Activated naive CD4-positive, alpha-beta T cell treated with anti-CD3 and anti-CD28 coated beads, Interleukin-2, amount 50 U/mL, for 24 hours (primary cell): Measurements from ENCODE around the gene ACBD6.

Source experiments
- H3K27ac Mint-ChIP-seq: one replicate; pipeline ENCODE4 v1.8.0; 2021; ENCODE audit warnings: mild to moderate bottlenecking, mixed read lengths
- H3K27me3 Mint-ChIP-seq: one replicate; pipeline ENCODE4 v1.8.0; 2021; ENCODE audit warnings: mixed read lengths
- H3K36me3 Mint-ChIP-seq: one replicate; pipeline ENCODE4 v1.8.0; 2021; ENCODE audit warnings: mixed read lengths
- H3K4me1 Mint-ChIP-seq: one replicate; pipeline ENCODE4 v1.8.0; 2021; ENCODE audit warnings: mixed read lengths
- H3K4me3 Mint-ChIP-seq: one replicate; pipeline ENCODE4 v1.8.0; 2021; ENCODE audit warnings: mild to moderate bottlenecking, mixed read lengths
- H3K9me3 Mint-ChIP-seq: one replicate; pipeline ENCODE4 v1.8.0; 2021; ENCODE audit warnings: mixed read lengths

ACBD6 gene

DNA sequence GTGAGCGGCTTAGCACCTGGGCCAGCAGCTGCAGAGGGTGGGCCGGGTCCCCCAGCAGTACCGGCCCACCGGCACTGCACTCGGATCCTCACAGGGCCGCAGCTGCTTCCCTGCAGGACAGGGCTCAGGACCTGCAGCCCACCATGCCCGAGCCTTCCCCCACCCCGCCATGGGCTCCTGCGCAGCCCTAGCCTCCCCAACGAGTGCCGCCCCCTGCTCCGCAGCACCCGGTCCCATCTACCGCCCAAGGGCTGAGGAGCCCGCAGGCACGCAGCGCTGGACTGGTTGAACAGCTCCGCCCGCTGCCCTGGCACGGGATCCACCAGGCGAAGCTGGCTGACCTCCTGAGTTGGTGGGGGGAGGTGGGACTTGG, 6.3 kb upstream of the ACBD6 start:
- no peaks in the 10 kb centered on the region for H3K36me3 Mint-ChIP-seq
- peaks cover 11% of the 10 kb centered on the region for H3K4me1 Mint-ChIP-seq
- no peak overlapping the region for H3K4me3 Mint-ChIP-seq
- H3K9me3 Mint-ChIP-seq, result no peaks in the 10 kb centered on the region
- H3K27me3 Mint-ChIP-seq, result peaks cover 2% of the 10 kb centered on the region
- H3K27ac Mint-ChIP-seq, result no peak overlapping the region

DNA sequence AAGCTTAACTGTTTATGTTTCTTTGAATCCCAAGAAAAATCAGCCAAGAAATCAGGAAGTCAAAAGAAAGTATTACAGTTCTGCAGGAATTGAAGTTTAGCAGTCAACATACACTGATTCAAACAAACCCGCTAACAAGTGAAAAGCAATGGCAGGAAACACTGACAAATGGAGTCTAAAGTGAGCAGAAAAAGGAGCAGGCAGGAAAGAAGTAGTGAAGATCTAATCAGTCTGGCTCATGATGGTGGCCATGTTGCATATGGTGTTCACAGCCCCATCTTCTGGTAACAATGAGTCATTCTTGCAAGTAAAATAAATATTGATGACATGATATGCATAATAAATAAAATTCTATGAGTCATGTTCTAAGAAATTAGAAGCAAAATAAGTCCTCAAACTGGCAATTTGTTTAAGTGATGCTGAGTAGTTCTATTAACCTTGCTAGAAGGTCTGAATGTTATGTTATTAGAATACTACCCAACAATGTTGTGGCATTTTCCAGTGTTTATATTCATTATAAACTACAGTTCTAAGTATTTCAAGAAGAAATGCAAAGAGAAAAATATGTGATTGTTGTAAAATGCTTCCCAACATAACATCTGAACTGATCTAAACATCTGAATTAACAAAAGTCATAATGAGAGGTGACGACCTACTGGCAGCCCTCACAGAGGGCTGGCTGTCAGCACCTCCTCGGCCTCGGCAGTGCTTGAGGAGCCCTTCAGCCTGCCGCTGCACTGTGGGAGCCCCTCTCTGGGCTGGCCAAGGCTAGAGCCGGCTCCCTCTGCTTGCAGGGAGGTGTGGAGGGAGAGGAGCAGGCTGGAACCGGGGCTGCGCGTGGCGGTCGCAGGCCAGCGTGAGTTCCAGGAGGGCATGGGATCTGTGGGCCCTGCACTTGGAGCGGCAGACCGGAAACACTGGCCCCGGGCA, 5.7 kb upstream of the ACBD6 start:
- no peaks in the 10 kb centered on the region for H3K9me3 Mint-ChIP-seq
- peaks cover 17% of the 10 kb centered on the region for H3K4me1 Mint-ChIP-seq
- no peaks in the 10 kb centered on the region for H3K36me3 Mint-ChIP-seq
- H3K27me3 Mint-ChIP-seq, result peaks cover 2% of the 10 kb centered on the region
- H3K4me3 Mint-ChIP-seq, result no peak overlapping the region
- H3K27ac Mint-ChIP-seq, result peak overlapping the region; percentile 9

GRCh38 chr1:180505732-180506335, 3.5 kb upstream of the ACBD6 start:
- Mint-ChIP-seq H3K27me3 (no peaks in the 10 kb centered on the region), H3K4me1 (peaks cover 29% of the 10 kb centered on the region), H3K9me3 (no peaks in the 10 kb centered on the region), H3K27ac (no peak overlapping the region), H3K36me3 (peaks cover 2% of the 10 kb centered on the region), H3K4me3 (no peak overlapping the region)

GRCh38 chr1:180504186-180504585, 1.8 kb upstream of the ACBD6 start:
- peaks cover 33% of the 10 kb centered on the region for H3K4me1 Mint-ChIP-seq
- H3K36me3 Mint-ChIP-seq, result peaks cover 3% of the 10 kb centered on the region
- peak overlapping the region; percentile 23 for H3K27ac Mint-ChIP-seq
- H3K4me3 Mint-ChIP-seq, result no peak overlapping the region
- no peaks in the 10 kb centered on the region for H3K9me3 Mint-ChIP-seq
- H3K27me3 Mint-ChIP-seq, result no peaks in the 10 kb centered on the region

DNA sequence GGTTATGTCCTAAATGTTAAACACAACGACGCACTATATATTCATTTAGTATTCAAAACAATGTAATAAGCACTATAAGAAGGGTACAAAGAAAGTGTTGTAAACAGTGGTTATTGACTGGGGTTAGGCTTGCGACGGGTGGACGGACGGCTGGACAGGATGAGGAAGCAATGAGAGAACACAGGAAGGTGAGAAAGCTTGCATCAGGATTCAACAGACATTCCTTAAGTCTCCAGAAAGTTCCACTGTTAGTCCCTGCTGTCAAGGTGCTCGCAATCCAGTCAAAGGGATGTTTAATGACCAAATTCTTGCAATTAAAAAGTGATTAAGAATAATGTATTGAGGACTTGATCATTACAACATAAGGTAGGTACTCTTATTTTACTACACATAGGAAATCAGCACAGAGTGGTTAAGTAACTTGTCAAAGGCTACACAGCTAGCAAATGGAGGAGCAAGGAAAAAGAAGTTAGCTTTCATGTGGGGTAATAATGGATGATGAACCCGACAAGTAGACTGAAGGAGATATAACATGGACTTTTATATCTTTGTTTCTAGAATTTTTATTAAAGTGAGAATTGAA, 994 bp upstream of the ACBD6 start:
- peaks cover 5% of the 10 kb centered on the region for H3K36me3 Mint-ChIP-seq
- H3K4me3 Mint-ChIP-seq, result peak overlapping the region; percentile 97
- no peaks in the 10 kb centered on the region for H3K27me3 Mint-ChIP-seq
- H3K9me3 Mint-ChIP-seq, result no peaks in the 10 kb centered on the region
- peak overlapping the region; percentile 98 for H3K27ac Mint-ChIP-seq
- peaks cover 36% of the 10 kb centered on the region for H3K4me1 Mint-ChIP-seq

DNA sequence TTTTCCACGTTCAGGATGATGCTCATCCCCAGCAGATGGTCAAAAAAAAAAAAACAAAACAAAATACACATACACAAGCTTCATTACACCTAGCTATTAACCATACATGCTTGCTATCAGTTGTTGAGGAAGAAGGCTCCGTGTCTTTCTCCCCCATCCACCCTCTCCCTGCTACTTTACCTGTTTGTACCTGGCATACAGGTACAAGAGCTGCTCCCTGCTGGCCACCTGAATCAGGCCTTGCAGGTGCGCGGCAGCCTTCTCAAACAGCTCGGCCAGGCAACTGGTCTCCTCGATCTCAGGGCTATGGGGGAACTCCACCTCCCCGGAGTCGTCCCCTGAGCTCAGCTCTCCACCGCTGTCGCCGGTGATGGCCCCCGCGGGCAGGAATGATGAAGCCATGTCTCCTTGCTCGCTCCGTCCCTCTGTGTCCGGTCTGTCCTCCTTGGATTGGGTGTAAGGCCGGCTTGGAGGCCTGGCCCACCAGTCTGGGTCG, 464 bp downstream of the ACBD6 start:
- H3K27me3 Mint-ChIP-seq, result no peaks in the 10 kb centered on the region
- peak overlapping the region; percentile 97 for H3K27ac Mint-ChIP-seq
- peak overlapping the region; percentile 97 for H3K4me3 Mint-ChIP-seq
- H3K36me3 Mint-ChIP-seq, result peaks cover 5% of the 10 kb centered on the region
- H3K4me1 Mint-ChIP-seq, result peaks cover 39% of the 10 kb centered on the region
- H3K9me3 Mint-ChIP-seq, result no peaks in the 10 kb centered on the region

DNA sequence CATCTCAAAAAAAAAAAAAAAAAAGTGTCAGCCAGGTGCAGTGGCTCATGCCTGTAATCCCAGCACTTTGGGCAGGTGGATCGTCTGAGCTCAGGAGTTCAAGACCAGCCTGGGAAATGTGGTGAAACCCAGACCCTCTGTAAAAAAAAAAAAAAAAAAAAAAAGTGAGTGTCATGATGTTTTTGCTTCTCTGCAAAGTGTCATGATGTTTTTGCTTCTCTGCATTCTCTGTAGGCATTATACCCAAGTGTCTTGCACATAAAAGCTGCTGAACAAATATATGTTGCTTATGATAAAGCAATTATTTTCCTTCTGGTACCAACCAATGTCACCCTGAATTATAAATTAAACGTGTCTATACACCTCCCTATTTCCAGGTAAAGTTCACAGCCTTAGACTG, 1.7 kb downstream of the ACBD6 start:
- peak overlapping the region; percentile 81 for H3K27ac Mint-ChIP-seq
- peak overlapping the region; percentile 97 for H3K4me3 Mint-ChIP-seq
- H3K9me3 Mint-ChIP-seq, result no peaks in the 10 kb centered on the region

DNA sequence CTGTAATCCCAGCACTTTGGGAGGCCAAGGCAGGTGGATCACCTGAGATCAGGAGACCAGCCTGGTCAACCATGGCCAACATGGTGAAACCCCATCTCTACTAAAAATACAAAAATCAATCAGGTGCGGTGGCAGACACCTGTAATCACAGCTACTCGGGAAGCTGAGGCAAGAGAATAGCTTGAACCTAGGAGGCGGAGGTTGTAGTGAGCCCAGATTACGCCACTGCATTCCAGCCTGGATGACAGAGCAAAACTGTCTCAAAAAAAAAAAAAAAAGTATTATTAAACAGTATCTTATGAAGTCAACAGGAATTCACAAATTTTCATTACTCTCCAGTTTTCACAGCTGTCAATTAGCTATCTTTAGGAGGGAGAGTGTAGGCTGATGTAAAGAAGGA, 3.8 kb downstream of the ACBD6 start:
- H3K9me3 Mint-ChIP-seq, result no peaks in the 10 kb centered on the region
- H3K36me3 Mint-ChIP-seq, result peaks cover 9% of the 10 kb centered on the region
- H3K27ac Mint-ChIP-seq, result no peak overlapping the region
- H3K4me3 Mint-ChIP-seq, result no peak overlapping the region
- H3K4me1 Mint-ChIP-seq, result peaks cover 55% of the 10 kb centered on the region
- H3K27me3 Mint-ChIP-seq, result no peaks in the 10 kb centered on the region

More for the DNA sequence above, 1.7 kb downstream of the ACBD6 start:
- Mint-ChIP-seq H3K27me3 (no peaks in the 10 kb centered on the region), H3K4me1 (peaks cover 49% of the 10 kb centered on the region), H3K36me3 (peaks cover 8% of the 10 kb centered on the region)

GRCh38 chr1:180497826-180498225, 4.6 kb downstream of the ACBD6 start:
- Mint-ChIP-seq H3K27me3 (no peaks in the 10 kb centered on the region), H3K36me3 (peaks cover 12% of the 10 kb centered on the region), H3K9me3 (no peaks in the 10 kb centered on the region), H3K4me3 (no peak overlapping the region), H3K27ac (no peak overlapping the region), H3K4me1 (peaks cover 53% of the 10 kb centered on the region)

GRCh38 chr1:180494370-180494769, 8.0 kb downstream of the ACBD6 start:
- H3K36me3 Mint-ChIP-seq, result peaks cover 12% of the 10 kb centered on the region
- no peak overlapping the region for H3K4me3 Mint-ChIP-seq
- H3K4me1 Mint-ChIP-seq, result peaks cover 45% of the 10 kb centered on the region
- peak overlapping the region; percentile 2 for H3K27ac Mint-ChIP-seq
- H3K9me3 Mint-ChIP-seq, result no peaks in the 10 kb centered on the region
- H3K27me3 Mint-ChIP-seq, result no peaks in the 10 kb centered on the region

- no peaks in the 10 kb centered on the region for H3K9me3 Mint-ChIP-seq
Measured at GRCh38 chr1:180489976-180490375, 12.4 kb downstream of the ACBD6 start.

GRCh38 chr1:180489313-180489712, 13.1 kb downstream of the ACBD6 start:
- H3K9me3 Mint-ChIP-seq, result no peaks in the 10 kb centered on the region
- no peak overlapping the region for H3K4me3 Mint-ChIP-seq
- H3K36me3 Mint-ChIP-seq, result peaks cover 14% of the 10 kb centered on the region
- H3K4me1 Mint-ChIP-seq, result peaks cover 27% of the 10 kb centered on the region
- no peaks in the 10 kb centered on the region for H3K27me3 Mint-ChIP-seq
- no peak overlapping the region for H3K27ac Mint-ChIP-seq

More at GRCh38 chr1:180489976-180490375, 12.4 kb downstream of the ACBD6 start:
- peaks cover 15% of the 10 kb centered on the region for H3K36me3 Mint-ChIP-seq
- peaks cover 34% of the 10 kb centered on the region for H3K4me1 Mint-ChIP-seq
- H3K27ac Mint-ChIP-seq, result no peak overlapping the region
- H3K4me3 Mint-ChIP-seq, result no peak overlapping the region
- H3K27me3 Mint-ChIP-seq, result no peaks in the 10 kb centered on the region

GRCh38 chr1:180488661-180489060, 13.7 kb downstream of the ACBD6 start:
- Mint-ChIP-seq H3K4me1 (peaks cover 29% of the 10 kb centered on the region), H3K27ac (no peak overlapping the region), H3K36me3 (peaks cover 14% of the 10 kb centered on the region), H3K27me3 (no peaks in the 10 kb centered on the region), H3K4me3 (no peak overlapping the region), H3K9me3 (no peaks in the 10 kb centered on the region)

DNA sequence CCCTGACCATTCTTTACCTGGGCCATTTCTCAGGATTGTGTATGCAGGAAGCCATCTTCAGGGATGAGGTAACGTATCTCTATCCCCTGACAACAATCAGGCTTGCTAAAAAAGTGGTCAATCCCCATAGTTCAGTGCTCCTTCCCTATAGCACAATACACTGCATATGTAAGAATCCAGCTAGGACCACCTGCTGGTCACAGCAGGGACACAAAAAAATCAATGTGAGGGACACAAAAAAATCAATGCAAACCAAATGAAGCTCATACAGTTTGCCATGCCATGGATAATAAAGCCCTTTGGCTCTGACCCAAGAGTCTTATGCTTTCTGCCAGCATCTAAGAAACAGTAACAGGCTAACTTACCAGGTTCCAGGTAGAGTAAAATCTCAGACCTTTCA, 16.3 kb downstream of the ACBD6 start:
- peaks cover 32% of the 10 kb centered on the region for H3K4me1 Mint-ChIP-seq
- H3K9me3 Mint-ChIP-seq, result no peaks in the 10 kb centered on the region
- no peak overlapping the region for H3K27ac Mint-ChIP-seq
- H3K4me3 Mint-ChIP-seq, result no peak overlapping the region
- H3K27me3 Mint-ChIP-seq, result no peaks in the 10 kb centered on the region
- H3K36me3 Mint-ChIP-seq, result peaks cover 10% of the 10 kb centered on the region

GRCh38 chr1:180484490-180484889, 17.9 kb downstream of the ACBD6 start:
- Mint-ChIP-seq H3K4me3 (no peak overlapping the region), H3K27ac (peak overlapping the region; percentile 9), H3K4me1 (peaks cover 39% of the 10 kb centered on the region), H3K27me3 (no peaks in the 10 kb centered on the region), H3K36me3 (peaks cover 12% of the 10 kb centered on the region), H3K9me3 (no peaks in the 10 kb centered on the region)
